GM10266 (cell line): ENCODE data around the gene ARMC6.

Experiments used
- DNase-seq: peaks from one replicate; pipeline ENCODE4 v3.0.0; 2012; ENCODE audit errors: extremely low spot score
- TF ChIP-seq, protein P1 (sequence below): IDR thresholded peaks from 2 replicates; pipeline ENCODE4 v1.5.1; 2012; ENCODE audit warnings: mild to moderate bottlenecking, low read depth; ENCODE audit not compliant: control insufficient read depth, insufficient read depth; ENCODE audit errors: missing control alignments

The ARMC6 gene

DNA sequence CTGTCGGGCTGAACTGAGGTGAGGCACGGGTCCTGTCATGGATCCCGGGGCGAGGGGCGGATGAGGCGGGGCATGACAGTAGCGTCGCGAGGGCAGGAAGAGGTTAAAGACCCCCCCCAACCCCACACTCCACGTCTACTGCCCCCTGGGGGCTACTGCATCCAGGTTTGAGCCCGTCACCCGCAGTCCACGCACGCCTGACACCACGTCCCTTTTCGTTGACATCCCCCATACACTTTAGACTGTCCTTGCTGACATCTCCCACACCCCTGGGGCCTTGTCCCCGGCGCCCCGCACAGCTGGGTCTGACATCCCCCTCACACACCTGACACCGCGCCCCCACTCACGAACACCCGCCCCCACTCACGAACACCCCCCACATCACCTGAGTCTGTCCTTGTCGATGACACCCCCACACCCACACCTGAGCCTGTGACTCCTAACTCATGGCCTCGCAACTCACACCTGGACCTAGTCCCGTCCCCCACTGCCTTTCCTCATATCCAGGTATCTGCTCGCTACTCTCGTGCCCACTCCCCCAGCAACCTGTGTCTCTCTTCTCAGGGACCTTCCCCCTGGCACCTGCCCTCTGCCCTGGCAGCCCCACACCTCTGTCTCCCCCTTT lies 30.8 kb downstream of the ARMC6 start:
- TF ChIP-seq, protein P1, sequence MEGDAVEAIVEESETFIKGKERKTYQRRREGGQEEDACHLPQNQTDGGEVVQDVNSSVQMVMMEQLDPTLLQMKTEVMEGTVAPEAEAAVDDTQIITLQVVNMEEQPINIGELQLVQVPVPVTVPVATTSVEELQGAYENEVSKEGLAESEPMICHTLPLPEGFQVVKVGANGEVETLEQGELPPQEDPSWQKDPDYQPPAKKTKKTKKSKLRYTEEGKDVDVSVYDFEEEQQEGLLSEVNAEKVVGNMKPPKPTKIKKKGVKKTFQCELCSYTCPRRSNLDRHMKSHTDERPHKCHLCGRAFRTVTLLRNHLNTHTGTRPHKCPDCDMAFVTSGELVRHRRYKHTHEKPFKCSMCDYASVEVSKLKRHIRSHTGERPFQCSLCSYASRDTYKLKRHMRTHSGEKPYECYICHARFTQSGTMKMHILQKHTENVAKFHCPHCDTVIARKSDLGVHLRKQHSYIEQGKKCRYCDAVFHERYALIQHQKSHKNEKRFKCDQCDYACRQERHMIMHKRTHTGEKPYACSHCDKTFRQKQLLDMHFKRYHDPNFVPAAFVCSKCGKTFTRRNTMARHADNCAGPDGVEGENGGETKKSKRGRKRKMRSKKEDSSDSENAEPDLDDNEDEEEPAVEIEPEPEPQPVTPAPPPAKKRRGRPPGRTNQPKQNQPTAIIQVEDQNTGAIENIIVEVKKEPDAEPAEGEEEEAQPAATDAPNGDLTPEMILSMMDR = peak; percentile 22
- DNase-seq = no peak

- peak; percentile 39 for DNase-seq
- TF ChIP-seq, protein P1 = no peak
Measured at GRCh38 chr19:19064811-19065745, 31.7 kb downstream of the ARMC6 start.

DNA sequence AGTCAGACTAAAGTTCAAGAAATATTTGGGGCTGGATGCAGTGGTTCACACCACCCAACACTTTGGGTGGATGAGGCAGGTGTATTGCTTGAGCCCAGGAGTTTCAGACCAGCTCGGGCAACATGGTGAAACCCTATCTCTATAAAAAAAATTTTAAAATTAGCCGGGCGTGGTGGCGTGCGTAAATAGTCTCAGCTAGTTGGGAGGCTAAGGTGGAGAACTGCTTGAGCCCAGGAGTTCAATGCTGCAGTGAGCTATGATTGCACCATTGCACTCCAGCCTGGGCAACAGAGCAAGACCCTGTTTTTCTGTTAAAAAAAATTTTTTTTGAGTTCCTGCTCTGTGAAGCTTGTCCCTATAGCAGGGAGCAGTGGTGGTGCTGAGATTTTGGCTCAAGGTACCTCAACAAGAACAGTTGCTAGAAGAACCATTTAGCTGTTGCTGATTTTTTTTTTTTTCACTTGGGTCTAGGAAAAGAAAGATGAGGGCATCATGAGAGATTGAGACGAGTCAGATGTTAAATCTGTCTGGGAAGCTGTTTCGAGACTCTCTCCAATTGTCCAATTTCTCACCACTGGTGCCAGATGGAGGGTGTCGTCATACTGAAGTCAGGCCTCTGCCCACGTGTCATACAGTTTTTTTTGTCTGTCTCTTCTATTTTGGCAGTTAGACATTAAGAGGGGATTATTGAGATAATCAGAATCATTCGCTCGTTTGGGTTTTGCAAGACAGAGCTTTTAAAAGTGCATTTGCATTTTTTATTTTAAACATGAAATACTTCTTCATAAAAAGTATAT lies 34.1 kb downstream of the ARMC6 start:
- no peak for DNase-seq
- TF ChIP-seq, protein P1 = no peak

- TF ChIP-seq, protein P1 = no peak
- DNase-seq = peak; percentile 38
Measured at GRCh38 chr19:19068659-19069654, 35.6 kb downstream of the ARMC6 start.

GRCh38 chr19:19071897-19072296 lies 38.5 kb downstream of the ARMC6 start:
- TF ChIP-seq, protein P1 = no peak

GRCh38 chr19:19074196-19074882 lies 40.9 kb downstream of the ARMC6 start:
- DNase-seq = no peak
- TF ChIP-seq, protein P1 = no peak

More at GRCh38 chr19:19071897-19072296, 38.5 kb downstream of the ARMC6 start:
- no peak for DNase-seq
